Measurements from ENCODE around the gene CDH23.

Gene CDH23

DNA sequence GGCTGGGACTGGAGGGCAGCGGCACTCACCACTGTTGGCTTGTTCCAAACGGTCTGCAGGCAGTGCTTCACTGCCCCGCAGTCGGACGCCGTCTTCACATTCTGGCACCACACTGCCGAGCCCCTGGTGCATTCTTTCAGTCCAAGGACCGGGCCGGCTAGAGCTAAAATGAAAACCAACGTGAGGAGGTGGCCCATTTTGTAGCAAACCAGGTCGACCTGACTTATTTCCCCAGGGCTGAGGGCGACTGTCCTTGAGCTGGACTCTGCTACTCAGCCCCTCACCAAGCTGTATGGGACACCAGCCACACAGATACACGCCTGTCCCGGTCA lies 437.6 kb downstream of the CDH23 start:
- H3K9me3 ChIP-seq (ENCODE audit: severe bottlenecking) = no peaks in the 10 kb centered on the region
- H3K27me3 ChIP-seq (ENCODE audit: insufficient read depth, poor library complexity, severe bottlenecking) = no peaks in the 10 kb centered on the region
- peaks cover 27% of the 10 kb centered on the region for H3K4me1 ChIP-seq (ENCODE audit: insufficient read depth, poor library complexity, severe bottlenecking)
- H3K36me3 ChIP-seq (ENCODE audit: low read depth) = peaks cover 38% of the 10 kb centered on the region
- H3K27ac ChIP-seq (ENCODE audit: poor library complexity, severe bottlenecking) = no peak overlapping the region
- no peak for DNase-seq (ENCODE audit: low spot score)
- H3K4me3 ChIP-seq (ENCODE audit: severe bottlenecking) = no peak overlapping the region
- no peak for ATAC-seq (ENCODE audit: low read depth)
- TF ChIP-seq, protein P1, sequence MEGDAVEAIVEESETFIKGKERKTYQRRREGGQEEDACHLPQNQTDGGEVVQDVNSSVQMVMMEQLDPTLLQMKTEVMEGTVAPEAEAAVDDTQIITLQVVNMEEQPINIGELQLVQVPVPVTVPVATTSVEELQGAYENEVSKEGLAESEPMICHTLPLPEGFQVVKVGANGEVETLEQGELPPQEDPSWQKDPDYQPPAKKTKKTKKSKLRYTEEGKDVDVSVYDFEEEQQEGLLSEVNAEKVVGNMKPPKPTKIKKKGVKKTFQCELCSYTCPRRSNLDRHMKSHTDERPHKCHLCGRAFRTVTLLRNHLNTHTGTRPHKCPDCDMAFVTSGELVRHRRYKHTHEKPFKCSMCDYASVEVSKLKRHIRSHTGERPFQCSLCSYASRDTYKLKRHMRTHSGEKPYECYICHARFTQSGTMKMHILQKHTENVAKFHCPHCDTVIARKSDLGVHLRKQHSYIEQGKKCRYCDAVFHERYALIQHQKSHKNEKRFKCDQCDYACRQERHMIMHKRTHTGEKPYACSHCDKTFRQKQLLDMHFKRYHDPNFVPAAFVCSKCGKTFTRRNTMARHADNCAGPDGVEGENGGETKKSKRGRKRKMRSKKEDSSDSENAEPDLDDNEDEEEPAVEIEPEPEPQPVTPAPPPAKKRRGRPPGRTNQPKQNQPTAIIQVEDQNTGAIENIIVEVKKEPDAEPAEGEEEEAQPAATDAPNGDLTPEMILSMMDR (IDR thresholded peaks at IDR 0.05; ENCODE audit: poor library complexity, severe bottlenecking) = no peak

DNA sequence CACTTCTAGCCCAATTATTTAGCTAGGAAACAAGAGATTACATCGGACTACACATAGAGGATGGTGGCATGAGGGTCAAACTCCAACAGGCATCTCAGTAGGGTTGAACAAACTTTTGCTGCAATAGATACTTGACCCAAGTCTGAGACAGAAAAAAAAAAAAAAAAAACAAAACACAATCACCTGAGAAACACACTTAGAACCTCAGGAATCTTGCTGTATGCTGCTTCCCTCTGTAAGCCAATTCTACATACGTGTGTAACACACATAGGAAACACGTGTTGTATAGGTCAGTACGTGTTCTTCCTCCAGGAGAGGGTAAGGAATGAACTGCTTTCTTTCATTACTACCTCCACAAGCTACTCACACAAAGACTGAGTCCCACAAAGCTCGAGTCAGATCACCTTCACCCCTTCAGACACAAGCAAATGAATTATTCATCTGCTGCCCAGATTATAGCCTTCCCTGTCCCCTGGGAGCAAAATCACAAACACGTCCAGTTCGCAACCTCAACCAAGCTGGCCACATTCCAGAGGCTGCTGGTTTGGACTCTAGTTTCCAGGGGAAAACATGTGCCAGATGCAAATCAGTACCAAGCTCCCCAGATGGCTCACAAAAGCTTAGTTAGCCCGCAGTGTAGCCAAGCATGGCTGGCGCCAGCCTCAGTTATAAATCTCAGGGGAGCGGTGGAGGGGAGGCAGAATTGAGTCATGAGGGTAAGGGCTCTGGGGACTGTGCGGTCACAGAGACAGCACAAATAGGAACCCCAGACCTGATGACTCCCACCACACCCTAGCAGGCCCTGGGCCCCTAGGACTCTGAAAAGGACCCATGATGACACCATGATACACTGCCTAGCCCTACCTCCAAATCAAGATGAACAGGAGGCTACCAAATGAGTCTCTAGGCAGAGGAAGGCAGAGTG lies 439.2 kb downstream of the CDH23 start:
- Histone ChIP-seq H3K27me3 (ENCODE audit: insufficient read depth, poor library complexity, severe bottlenecking) (no peaks in the 10 kb centered on the region), H3K4me1 (ENCODE audit: insufficient read depth, poor library complexity, severe bottlenecking) (peaks cover 41% of the 10 kb centered on the region), H3K9me3 (ENCODE audit: severe bottlenecking) (no peaks in the 10 kb centered on the region), H3K27ac (ENCODE audit: poor library complexity, severe bottlenecking) (no peak overlapping the region), H3K4me3 (ENCODE audit: severe bottlenecking) (no peak overlapping the region), H3K36me3 (ENCODE audit: low read depth) (peaks cover 21% of the 10 kb centered on the region)
- TF ChIP-seq, protein P1 (IDR thresholded peaks at IDR 0.05; ENCODE audit: poor library complexity, severe bottlenecking) = no peak
- DNase-seq (ENCODE audit: low spot score) (no peak), ATAC-seq (ENCODE audit: low read depth) (no peak)

DNA sequence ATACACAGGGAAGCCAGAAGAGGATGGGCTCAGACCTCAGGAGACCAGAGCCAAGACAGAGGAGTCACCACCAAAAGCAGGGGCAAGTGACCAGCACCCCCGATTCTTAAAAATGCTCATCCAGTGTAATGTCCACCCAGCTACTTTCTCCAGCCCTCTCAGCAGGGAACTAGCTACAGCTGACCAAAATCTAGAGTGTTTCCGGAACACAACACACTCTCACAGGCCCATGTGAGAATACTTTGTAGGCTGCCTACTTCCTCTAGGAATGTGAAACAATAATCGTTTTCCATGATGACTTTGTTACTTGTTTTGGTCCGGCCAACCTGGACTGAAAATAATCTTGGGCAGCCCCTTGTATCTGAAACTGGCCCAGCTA lies 439.9 kb downstream of the CDH23 start:
- no peak for ATAC-seq (ENCODE audit: low read depth)
- no peak overlapping the region for H3K27ac ChIP-seq (ENCODE audit: poor library complexity, severe bottlenecking)

DNA sequence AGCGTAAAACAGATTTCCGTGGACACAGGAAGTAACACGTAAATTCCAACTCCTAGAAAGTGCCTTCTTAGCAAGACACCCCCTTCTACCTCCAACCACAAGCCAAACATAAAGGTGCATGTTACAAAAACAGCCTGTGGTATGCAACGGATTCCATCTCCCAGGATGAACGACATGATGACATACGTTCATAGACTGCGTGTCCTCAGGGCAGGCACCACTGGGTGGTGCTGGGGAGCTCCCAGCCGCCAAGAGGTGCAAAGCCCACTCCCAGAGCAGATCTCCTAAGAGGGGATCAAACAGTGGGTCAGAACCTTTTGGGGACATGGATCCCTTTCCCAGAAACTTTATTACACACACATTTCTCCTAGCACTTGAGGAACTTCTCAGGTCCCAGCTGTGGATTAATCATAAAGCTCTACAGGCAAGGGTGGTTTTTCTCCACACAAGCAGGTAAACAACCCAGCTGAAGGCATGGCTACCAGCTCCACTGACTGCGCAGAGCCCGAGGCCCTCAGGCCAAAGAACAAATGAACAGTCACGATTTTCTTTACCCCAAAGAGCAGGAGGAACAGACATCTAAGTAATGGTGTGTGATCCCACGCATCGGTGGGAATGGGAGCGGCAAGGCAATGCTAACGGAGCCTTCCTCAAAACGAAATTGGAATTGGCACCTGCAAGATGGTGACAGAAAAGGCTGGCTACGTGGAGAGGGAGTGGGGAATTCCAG lies 440.5 kb downstream of the CDH23 start:
- Histone ChIP-seq H3K36me3 (ENCODE audit: low read depth) (peaks cover 8% of the 10 kb centered on the region; the same call in 1 of the 2 replicates), H3K4me1 (ENCODE audit: insufficient read depth, poor library complexity, severe bottlenecking) (peaks cover 34% of the 10 kb centered on the region), H3K9me3 (ENCODE audit: severe bottlenecking) (no peaks in the 10 kb centered on the region), H3K4me3 (ENCODE audit: severe bottlenecking) (no peak overlapping the region), H3K27ac (ENCODE audit: poor library complexity, severe bottlenecking) (peak overlapping the region; percentile 49), H3K27me3 (ENCODE audit: insufficient read depth, poor library complexity, severe bottlenecking) (no peaks in the 10 kb centered on the region)
- ATAC-seq (ENCODE audit: low read depth) (no peak), DNase-seq (ENCODE audit: low spot score) (no peak)
- TF ChIP-seq, protein P1 (IDR thresholded peaks at IDR 0.05; ENCODE audit: poor library complexity, severe bottlenecking) = peak; percentile 23

More for the DNA sequence above, 439.9 kb downstream of the CDH23 start:
- H3K36me3 ChIP-seq (ENCODE audit: low read depth) = peaks cover 15% of the 10 kb centered on the region
- no peak overlapping the region for H3K4me3 ChIP-seq (ENCODE audit: severe bottlenecking)
- peaks cover 40% of the 10 kb centered on the region for H3K4me1 ChIP-seq (ENCODE audit: insufficient read depth, poor library complexity, severe bottlenecking)
- DNase-seq (ENCODE audit: low spot score) = no peak
- TF ChIP-seq, protein P1 (IDR thresholded peaks at IDR 0.05; ENCODE audit: poor library complexity, severe bottlenecking) = no peak
- no peaks in the 10 kb centered on the region for H3K9me3 ChIP-seq (ENCODE audit: severe bottlenecking)
- H3K27me3 ChIP-seq (ENCODE audit: insufficient read depth, poor library complexity, severe bottlenecking) = no peaks in the 10 kb centered on the region
